NCI-H748 (cell line): ENCODE results near the gene MSI1.
A peak's percentile ranks its signal among the peaks of the same experiment; 100 is the strongest.

ENCODE experiments used
- DNase-seq: peaks from one replicate; lab custom pipeline; 2025; ENCODE audit not compliant: unreplicated experiment; lab: John Stamatoyannopoulos, UW

Gene MSI1

GRCh38 chr12:120327593-120327992, 41.4 kb downstream of the MSI1 start, which contains the start of gene PLA2G1B:
TSS of gene PLA2G1B (minus strand) at chr12:120327779. CDS start at chr12:120327753, 26 bp downstream.
- no peak for DNase-seq

DNA sequence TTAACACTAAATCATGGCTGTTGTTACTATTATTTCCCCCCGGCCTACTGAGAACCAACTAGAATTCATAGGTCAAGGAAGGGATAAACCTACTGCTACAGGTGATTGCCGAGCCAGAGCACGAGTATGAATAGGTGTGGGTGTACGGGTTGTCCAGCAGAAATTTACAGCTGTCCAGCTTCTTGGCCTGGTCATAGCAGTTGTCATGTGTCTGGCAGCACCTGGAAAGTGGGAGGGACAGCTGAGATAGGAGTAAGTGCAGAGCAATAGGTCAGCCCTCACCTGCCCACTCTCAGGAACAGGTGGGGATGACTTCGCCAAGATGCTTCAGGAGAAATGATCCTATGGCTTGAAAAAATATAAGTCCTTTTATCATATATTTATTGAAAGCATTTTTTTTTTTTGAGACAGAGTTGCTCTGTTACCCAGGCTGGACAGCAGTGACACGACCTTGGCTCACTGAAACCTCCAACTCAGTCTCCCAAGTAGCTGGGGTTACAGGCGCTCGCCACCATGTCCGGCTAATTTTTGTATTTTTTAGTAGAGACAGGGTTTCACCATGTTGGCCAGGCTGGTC, 44.0 kb downstream of the MSI1 start:
- DNase-seq, result no peak

GRCh38 chr12:120323772-120324171, 45.2 kb downstream of the MSI1 start:
- no peak for DNase-seq

DNA sequence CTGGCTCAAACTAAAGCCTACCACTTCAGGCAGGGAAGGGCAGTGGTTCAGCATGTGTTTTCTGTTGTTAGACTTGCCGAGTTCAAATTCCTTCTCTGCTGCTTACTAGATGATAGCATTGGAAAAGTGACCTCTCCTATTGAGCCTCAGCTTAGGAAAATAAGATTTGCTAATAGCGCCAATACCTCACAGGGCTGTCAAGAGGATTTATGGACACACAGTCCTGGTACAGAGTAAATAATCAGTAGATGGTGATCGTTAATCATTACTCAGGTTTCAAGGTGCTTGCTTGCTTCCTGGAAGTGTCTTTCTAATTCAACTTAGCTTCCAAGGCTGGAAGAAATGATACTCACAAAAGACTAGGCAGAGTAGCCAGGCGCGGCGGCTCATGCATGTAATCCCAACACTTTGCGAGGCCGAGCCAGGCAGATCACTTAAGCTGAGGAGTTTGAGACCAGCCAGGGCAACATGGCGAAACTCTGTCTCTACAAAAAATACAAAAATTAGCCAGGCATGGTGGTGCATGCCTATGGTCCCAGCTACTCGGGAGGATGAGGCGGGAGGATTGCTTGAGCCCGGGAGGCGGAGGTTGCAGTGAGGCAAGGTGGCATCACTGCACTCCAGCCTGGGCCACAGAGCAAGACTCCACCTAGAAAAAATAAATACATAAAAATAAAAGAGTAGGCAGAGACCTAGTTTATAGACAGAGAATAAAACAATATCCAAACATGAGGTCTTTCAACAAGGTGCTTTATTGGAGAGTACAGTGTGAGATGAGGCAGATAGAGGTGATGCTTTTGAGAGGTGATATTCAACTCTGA, 47.4 kb downstream of the MSI1 start:
- DNase-seq, result no peak

- DNase-seq, result peak; percentile 100
Measured at GRCh38 chr12:120317224-120318105, 51.5 kb downstream of the MSI1 start.

DNA sequence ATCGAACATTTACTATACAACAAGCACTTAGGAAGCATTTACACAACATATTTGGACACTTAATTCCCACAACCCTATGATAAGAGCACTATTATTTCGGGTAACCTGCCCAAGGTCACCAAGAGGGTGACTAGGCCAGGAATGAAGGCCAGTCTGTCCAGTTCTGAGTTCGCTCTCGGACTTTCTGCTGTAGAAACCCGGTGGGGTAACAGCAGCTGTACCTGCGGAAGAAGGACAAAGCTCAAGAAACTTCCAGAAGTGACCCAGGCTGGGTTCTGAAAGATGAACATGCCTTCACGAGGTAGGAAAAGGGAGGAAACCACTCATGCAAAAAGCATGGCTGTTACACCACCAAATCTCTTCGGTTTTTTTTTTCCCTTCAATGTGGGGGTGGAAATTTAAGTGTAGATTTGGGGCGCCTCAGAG, 52.2 kb downstream of the MSI1 start:
- DNase-seq, result peak; percentile 31

DNA sequence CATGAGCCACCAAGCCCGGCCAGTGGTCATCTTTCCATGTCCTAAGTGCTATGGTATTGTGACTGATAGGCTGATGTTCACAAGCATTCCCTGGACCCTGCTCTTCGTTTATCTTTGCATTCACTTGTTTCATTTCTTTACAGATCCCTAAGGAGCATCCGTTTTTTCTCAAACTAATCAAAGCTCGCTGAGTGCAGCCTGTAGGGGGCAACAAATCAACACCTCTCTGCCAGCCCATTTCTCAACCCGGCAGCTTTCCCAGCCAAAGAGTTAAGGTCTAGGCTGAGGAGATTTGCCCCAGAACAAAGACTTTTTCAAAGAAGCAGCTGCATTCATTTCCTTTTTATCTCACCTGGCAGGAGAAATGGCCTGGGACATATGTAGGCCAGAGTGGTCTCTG, 54.7 kb downstream of the MSI1 start:
- DNase-seq, result peak; percentile 13

GRCh38 chr12:120301962-120302815, 66.8 kb downstream of the MSI1 start, which contains the start of gene SIRT4:
TSS of gene SIRT4 (plus strand) at chr12:120302321. CDS start at chr12:120303562, 1,241 bp downstream.
- peak; percentile 94 for DNase-seq

- DNase-seq, result peak; percentile 99
Measured at GRCh38 chr12:120292661-120293531, 76.1 kb downstream of the MSI1 start, which contains the start of gene RNU4-1. TSS of gene RNU4-1 (minus strand) at chr12:120293237.

GRCh38 chr12:120292411-120292660, 76.6 kb downstream of the MSI1 start:
- no peak for DNase-seq
